ENCODE data around the gene DGLUCY. TPM values are rescaled to one million over a fixed set of nuclear protein-coding genes. Genes with fewer than 3 reads are reported as not detected.

DGLUCY gene
- total and polyA plus RNA-seq, 2 experiments from 2014 or later: 44.8 to 51.3 TPM

- no peak for TF ChIP-seq EZH2phosphoT487 (IDR thresholded peaks at IDR 0.05; ENCODE audit: low read depth, severe bottlenecking, unreplicated experiment)
- no peak for TF ChIP-seq EZH2 (IDR thresholded peaks at IDR 0.05; ENCODE audit: borderline replicate concordance)
- TF ChIP-seq, protein P1, sequence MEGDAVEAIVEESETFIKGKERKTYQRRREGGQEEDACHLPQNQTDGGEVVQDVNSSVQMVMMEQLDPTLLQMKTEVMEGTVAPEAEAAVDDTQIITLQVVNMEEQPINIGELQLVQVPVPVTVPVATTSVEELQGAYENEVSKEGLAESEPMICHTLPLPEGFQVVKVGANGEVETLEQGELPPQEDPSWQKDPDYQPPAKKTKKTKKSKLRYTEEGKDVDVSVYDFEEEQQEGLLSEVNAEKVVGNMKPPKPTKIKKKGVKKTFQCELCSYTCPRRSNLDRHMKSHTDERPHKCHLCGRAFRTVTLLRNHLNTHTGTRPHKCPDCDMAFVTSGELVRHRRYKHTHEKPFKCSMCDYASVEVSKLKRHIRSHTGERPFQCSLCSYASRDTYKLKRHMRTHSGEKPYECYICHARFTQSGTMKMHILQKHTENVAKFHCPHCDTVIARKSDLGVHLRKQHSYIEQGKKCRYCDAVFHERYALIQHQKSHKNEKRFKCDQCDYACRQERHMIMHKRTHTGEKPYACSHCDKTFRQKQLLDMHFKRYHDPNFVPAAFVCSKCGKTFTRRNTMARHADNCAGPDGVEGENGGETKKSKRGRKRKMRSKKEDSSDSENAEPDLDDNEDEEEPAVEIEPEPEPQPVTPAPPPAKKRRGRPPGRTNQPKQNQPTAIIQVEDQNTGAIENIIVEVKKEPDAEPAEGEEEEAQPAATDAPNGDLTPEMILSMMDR (IDR thresholded peaks at IDR 0.05; ENCODE audit: poor library complexity): no peak
- Histone ChIP-seq H3K79me2 (no peaks in the 10 kb centered on the region), H3K4me2 (no peak overlapping the region), H3K36me3 (replicated peaks; ENCODE audit: insufficient read depth, low read depth) (no peaks in the 10 kb centered on the region), H3K4me1 (ENCODE audit: insufficient read depth) (peaks cover 9% of the 10 kb centered on the region), H2AFZ (no peak overlapping the region), H3K9me2 (replicated peaks; ENCODE audit: insufficient read depth) (no peaks in the 10 kb centered on the region), H4K20me1 (ENCODE audit: insufficient read depth, poor library complexity, severe bottlenecking) (no peaks in the 10 kb centered on the region), H3K9me3 (ENCODE audit: low read depth) (no peaks in the 10 kb centered on the region), H3K27me3 (peaks cover 1% of the 10 kb centered on the region), H3K4me3 (no peak overlapping the region), H3K27ac (no peak overlapping the region)
- WGBS (ENCODE audit: low lambda C conversion rate, missing lambda C conversion rate): 99% methylated on average over 5 of the region's 5 CpGs
- no peak for DNase-seq (ENCODE audit: low spot score)
Observed at GRCh38 chr14:91261115-91261514, 147.2 kb downstream of the DGLUCY start.

GRCh38 chr14:91261986-91262549 is 148.2 kb downstream of the DGLUCY start:
- Histone ChIP-seq H3K27ac (no peak overlapping the region), H3K79me2 (no peaks in the 10 kb centered on the region), H2AFZ (no peak overlapping the region), H3K4me2 (no peak overlapping the region), H3K27me3 (no peaks in the 10 kb centered on the region), H3K4me1 (ENCODE audit: insufficient read depth) (peaks cover 7% of the 10 kb centered on the region), H3K9me3 (ENCODE audit: low read depth) (no peaks in the 10 kb centered on the region), H3K9me2 (replicated peaks; ENCODE audit: insufficient read depth) (no peaks in the 10 kb centered on the region), H4K20me1 (ENCODE audit: insufficient read depth, poor library complexity, severe bottlenecking) (no peaks in the 10 kb centered on the region), H3K36me3 (replicated peaks; ENCODE audit: insufficient read depth, low read depth) (no peaks in the 10 kb centered on the region), H3K4me3 (no peak overlapping the region)
- WGBS (ENCODE audit: low lambda C conversion rate, missing lambda C conversion rate): 92% methylated on average over 11 of the region's 11 CpGs
- DNase-seq (ENCODE audit: low spot score): no peak
- TF ChIP-seq EZH2 (IDR thresholded peaks at IDR 0.05; ENCODE audit: borderline replicate concordance) (no peak), EZH2phosphoT487 (IDR thresholded peaks at IDR 0.05; ENCODE audit: low read depth, severe bottlenecking, unreplicated experiment) (no peak)
- TF ChIP-seq, protein P1 (IDR thresholded peaks at IDR 0.05; ENCODE audit: poor library complexity): no peak

- no peaks in the 10 kb centered on the region for H3K9me3 ChIP-seq (ENCODE audit: low read depth)
- peaks cover 6% of the 10 kb centered on the region for H3K4me1 ChIP-seq (ENCODE audit: insufficient read depth)
- no peak overlapping the region for H3K27ac ChIP-seq
- no peaks in the 10 kb centered on the region for H4K20me1 ChIP-seq (ENCODE audit: insufficient read depth, poor library complexity, severe bottlenecking)
- H3K9me2 ChIP-seq (replicated peaks; ENCODE audit: insufficient read depth): no peaks in the 10 kb centered on the region
- no peaks in the 10 kb centered on the region for H3K79me2 ChIP-seq
- H3K4me2 ChIP-seq: no peak overlapping the region
- H3K27me3 ChIP-seq: no peaks in the 10 kb centered on the region
- TF ChIP-seq EZH2 (IDR thresholded peaks at IDR 0.05; ENCODE audit: borderline replicate concordance) (no peak), EZH2phosphoT487 (IDR thresholded peaks at IDR 0.05; ENCODE audit: low read depth, severe bottlenecking, unreplicated experiment) (no peak)
- TF ChIP-seq, protein P1 (IDR thresholded peaks at IDR 0.05; ENCODE audit: poor library complexity): no peak
- H3K4me3 ChIP-seq: no peak overlapping the region
- 97% methylated on average over 2 of the region's 2 CpGs for WGBS (ENCODE audit: low lambda C conversion rate, missing lambda C conversion rate)
- no peaks in the 10 kb centered on the region for H3K36me3 ChIP-seq (replicated peaks; ENCODE audit: insufficient read depth, low read depth)
- H2AFZ ChIP-seq: no peak overlapping the region
- no peak for DNase-seq (ENCODE audit: low spot score)
Observed at GRCh38 chr14:91263329-91263728, 149.5 kb downstream of the DGLUCY start.
